Activated gamma-delta T cell (primary cell): ENCODE results near the gene CAPN10.

Experiments
- DNase-seq: peaks from one replicate; lab custom pipeline; 2025; lab: John Stamatoyannopoulos, UW

Gene CAPN10

GRCh38 chr2:240623531-240624010 lies 37.0 kb downstream of the CAPN10 start:
- no peak for DNase-seq

GRCh38 chr2:240624011-240624949 lies 37.7 kb downstream of the CAPN10 start:
- DNase-seq: no peak

- DNase-seq: peak; percentile 87
Observed at GRCh38 chr2:240624950-240625621, 38.6 kb downstream of the CAPN10 start, which contains the start of gene GPR35. Gene GPR35, plus strand, starts transcription at chr2:240625480. Its CDS starts 4,473 bp downstream, at chr2:240629953.

GRCh38 chr2:240626531-240627300 lies 40.2 kb downstream of the CAPN10 start:
- DNase-seq: no peak

GRCh38 chr2:240627736-240628506 lies 41.4 kb downstream of the CAPN10 start:
- no peak for DNase-seq

- no peak for DNase-seq
Observed at GRCh38 chr2:240628507-240628807, 41.9 kb downstream of the CAPN10 start.

GRCh38 chr2:240628808-240629618 lies 42.5 kb downstream of the CAPN10 start:
- DNase-seq: no peak

GRCh38 chr2:240629619-240629967 lies 43.1 kb downstream of the CAPN10 start:
- DNase-seq: no peak

- DNase-seq: no peak
Observed at GRCh38 chr2:240629968-240630770, 43.6 kb downstream of the CAPN10 start.

- DNase-seq: no peak
Observed at GRCh38 chr2:240630771-240631547, 44.4 kb downstream of the CAPN10 start.

- DNase-seq: no peak
Observed at GRCh38 chr2:240631548-240632305, 45.2 kb downstream of the CAPN10 start.

- no peak for DNase-seq
Observed at GRCh38 chr2:240632306-240632721, 45.8 kb downstream of the CAPN10 start.

GRCh38 chr2:240635121-240635997 lies 48.8 kb downstream of the CAPN10 start:
- no peak for DNase-seq

- DNase-seq: no peak
Observed at GRCh38 chr2:240635998-240636547, 49.5 kb downstream of the CAPN10 start.

- DNase-seq: no peak
Observed at GRCh38 chr2:240636563-240637115, 50.1 kb downstream of the CAPN10 start.

GRCh38 chr2:240637116-240637900 lies 50.8 kb downstream of the CAPN10 start:
- no peak for DNase-seq
